Measurements from ENCODE around the gene ATP6AP2.

Gene ATP6AP2

GRCh38 chrX:40644176-40644575 lies 63.4 kb downstream of the ATP6AP2 start:
- DNase-seq (ENCODE audit: low read depth in 2 of 2) = no peak

GRCh38 chrX:40644821-40645358 lies 64.1 kb downstream of the ATP6AP2 start:
- DNase-seq (ENCODE audit: low read depth in 2 of 2) = peak in 1 of 2 donors; percentile 9

GRCh38 chrX:40646489-40647306 lies 65.9 kb downstream of the ATP6AP2 start:
- peak in 1 of 2 donors; percentile 7 for DNase-seq (ENCODE audit: low read depth in 2 of 2)

GRCh38 chrX:40647307-40648197 lies 66.8 kb downstream of the ATP6AP2 start, which contains the start of gene CXorf38:
Gene CXorf38, minus strand, starts transcription at chrX:40647561. Its CDS starts 41 bp downstream, at chrX:40647520.
- peak; percentile 81 to 92 for DNase-seq (ENCODE audit: low read depth in 2 of 2)

GRCh38 chrX:40651620-40652223 lies 71.0 kb downstream of the ATP6AP2 start:
- peak; percentile 15 to 24 for DNase-seq (ENCODE audit: low read depth in 2 of 2)

- no peak for DNase-seq (ENCODE audit: low read depth in 2 of 2)
Measured at GRCh38 chrX:40652664-40653063, 71.9 kb downstream of the ATP6AP2 start.

- DNase-seq (ENCODE audit: low read depth in 2 of 2) = no peak
Measured at GRCh38 chrX:40653535-40653934, 72.8 kb downstream of the ATP6AP2 start.

Data from stimulated activated CD8-positive, alpha-beta memory T cell treated with anti-CD3 and anti-CD28 coated beads, Interleukin-15, amount 100 ng/mL, for 4 hours (primary cell).